Activated naive CD8-positive, alpha-beta T cell (primary cell): Measurements from ENCODE around the gene KLHL2.
"Not testable (repeated sequence)": the region's sequence is repeated elsewhere in the genome, so short reads cannot be mapped to it uniquely, and the experiment has no call there.

ENCODE experiments used
- H3K27ac Mint-ChIP-seq: one replicate; pipeline ENCODE4 v1.8.0; 2021; ENCODE audit warnings: mixed read lengths
- H3K27me3 Mint-ChIP-seq: one replicate; pipeline ENCODE4 v1.8.0; 2021; ENCODE audit warnings: mixed read lengths
- H3K36me3 Mint-ChIP-seq: one replicate; pipeline ENCODE4 v1.8.0; 2021; ENCODE audit warnings: mixed read lengths
- H3K4me1 Mint-ChIP-seq: one replicate; pipeline ENCODE4 v1.8.0; 2021; ENCODE audit warnings: low read depth, mixed read lengths
- H3K4me3 Mint-ChIP-seq: one replicate; pipeline ENCODE4 v1.8.0; 2021; ENCODE audit warnings: mild to moderate bottlenecking, mixed read lengths
- H3K9me3 Mint-ChIP-seq: one replicate; pipeline ENCODE4 v1.8.0; 2021; ENCODE audit warnings: low read depth, mixed read lengths

Gene KLHL2

GRCh38 chr4:165284697-165285096, 77.3 kb downstream of the KLHL2 start:
- peaks cover 15% of the 10 kb centered on the region for H3K36me3 Mint-ChIP-seq
- peaks cover 29% of the 10 kb centered on the region for H3K4me1 Mint-ChIP-seq

GRCh38 chr4:165286619-165287340, 79.4 kb downstream of the KLHL2 start:
- H3K4me3 Mint-ChIP-seq: peak overlapping the region; percentile 6
- H3K36me3 Mint-ChIP-seq, H3K27me3 Mint-ChIP-seq: not testable (repeated sequence)

More at GRCh38 chr4:165284697-165285096, 77.3 kb downstream of the KLHL2 start:
- not testable (repeated sequence) for H3K27me3 Mint-ChIP-seq, H3K27ac Mint-ChIP-seq, H3K9me3 Mint-ChIP-seq, H3K4me3 Mint-ChIP-seq

GRCh38 chr4:165288226-165288625, 80.9 kb downstream of the KLHL2 start:
- Mint-ChIP-seq H3K4me3 (no peak overlapping the region), H3K27me3 (no peaks in the 10 kb centered on the region), H3K9me3 (peaks cover 5% of the 10 kb centered on the region), H3K36me3 (peaks cover 5% of the 10 kb centered on the region), H3K4me1 (peaks cover 35% of the 10 kb centered on the region), H3K27ac (no peak overlapping the region)

More at GRCh38 chr4:165286619-165287340, 79.4 kb downstream of the KLHL2 start:
- peak overlapping the region; percentile 58 for H3K27ac Mint-ChIP-seq
- H3K9me3 Mint-ChIP-seq: not testable (repeated sequence)
- H3K4me1 Mint-ChIP-seq: peaks cover 33% of the 10 kb centered on the region

GRCh38 chr4:165288639-165289422, 81.5 kb downstream of the KLHL2 start:
- Mint-ChIP-seq H3K9me3 (peaks cover 5% of the 10 kb centered on the region), H3K36me3 (peaks cover 5% of the 10 kb centered on the region), H3K4me1 (peaks cover 35% of the 10 kb centered on the region), H3K4me3 (no peak overlapping the region), H3K27ac (no peak overlapping the region), H3K27me3 (no peaks in the 10 kb centered on the region)

DNA sequence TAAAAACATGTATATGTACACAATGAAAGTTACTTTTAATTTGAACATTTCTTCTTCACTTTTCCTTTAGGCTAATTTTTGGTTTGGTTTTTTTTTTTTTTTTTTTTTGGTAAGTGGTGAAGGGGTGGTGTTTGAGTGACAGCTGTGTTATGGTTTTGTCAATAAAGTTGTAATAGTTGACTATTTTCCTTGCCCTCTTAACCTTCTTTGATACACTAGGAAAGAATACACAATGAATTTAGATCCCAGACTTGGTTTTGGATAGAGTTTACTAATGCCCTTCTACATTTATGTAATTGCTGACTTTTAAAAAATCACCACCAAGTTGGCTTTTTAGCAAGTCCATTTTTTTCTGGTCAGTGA, 82.0 kb downstream of the KLHL2 start:
- H3K36me3 Mint-ChIP-seq: peaks cover 3% of the 10 kb centered on the region

GRCh38 chr4:165293061-165293460, 85.7 kb downstream of the KLHL2 start:
- no peaks in the 10 kb centered on the region for H3K9me3 Mint-ChIP-seq
- no peak overlapping the region for H3K4me3 Mint-ChIP-seq
- H3K27me3 Mint-ChIP-seq: no peaks in the 10 kb centered on the region
- H3K4me1 Mint-ChIP-seq: peaks cover 32% of the 10 kb centered on the region
- H3K36me3 Mint-ChIP-seq: peaks cover 4% of the 10 kb centered on the region
- no peak overlapping the region for H3K27ac Mint-ChIP-seq

More for the DNA sequence above, 82.0 kb downstream of the KLHL2 start:
- no peak overlapping the region for H3K27ac Mint-ChIP-seq
- H3K4me3 Mint-ChIP-seq: no peak overlapping the region
- peaks cover 2% of the 10 kb centered on the region for H3K9me3 Mint-ChIP-seq
- H3K4me1 Mint-ChIP-seq: peaks cover 40% of the 10 kb centered on the region
- no peaks in the 10 kb centered on the region for H3K27me3 Mint-ChIP-seq

GRCh38 chr4:165293927-165294649, 86.7 kb downstream of the KLHL2 start:
- no peaks in the 10 kb centered on the region for H3K27me3 Mint-ChIP-seq
- H3K9me3 Mint-ChIP-seq: no peaks in the 10 kb centered on the region
- H3K27ac Mint-ChIP-seq: no peak overlapping the region
- peaks cover 25% of the 10 kb centered on the region for H3K4me1 Mint-ChIP-seq
- peaks cover 8% of the 10 kb centered on the region for H3K36me3 Mint-ChIP-seq
- H3K4me3 Mint-ChIP-seq: no peak overlapping the region

- peaks cover 11% of the 10 kb centered on the region for H3K36me3 Mint-ChIP-seq
- no peaks in the 10 kb centered on the region for H3K9me3 Mint-ChIP-seq
- H3K27me3 Mint-ChIP-seq: no peaks in the 10 kb centered on the region
- H3K4me1 Mint-ChIP-seq: peaks cover 23% of the 10 kb centered on the region
- peak overlapping the region; percentile 36 for H3K27ac Mint-ChIP-seq
- H3K4me3 Mint-ChIP-seq: peak overlapping the region; percentile 17
These were observed 87.5 kb downstream of the KLHL2 start for GRCh38 chr4:165294907-165295306.

GRCh38 chr4:165297626-165298025, 90.3 kb downstream of the KLHL2 start:
- Mint-ChIP-seq H3K4me3 (no peak overlapping the region), H3K9me3 (no peaks in the 10 kb centered on the region), H3K4me1 (peaks cover 38% of the 10 kb centered on the region), H3K36me3 (peaks cover 14% of the 10 kb centered on the region), H3K27me3 (no peaks in the 10 kb centered on the region), H3K27ac (no peak overlapping the region)

DNA sequence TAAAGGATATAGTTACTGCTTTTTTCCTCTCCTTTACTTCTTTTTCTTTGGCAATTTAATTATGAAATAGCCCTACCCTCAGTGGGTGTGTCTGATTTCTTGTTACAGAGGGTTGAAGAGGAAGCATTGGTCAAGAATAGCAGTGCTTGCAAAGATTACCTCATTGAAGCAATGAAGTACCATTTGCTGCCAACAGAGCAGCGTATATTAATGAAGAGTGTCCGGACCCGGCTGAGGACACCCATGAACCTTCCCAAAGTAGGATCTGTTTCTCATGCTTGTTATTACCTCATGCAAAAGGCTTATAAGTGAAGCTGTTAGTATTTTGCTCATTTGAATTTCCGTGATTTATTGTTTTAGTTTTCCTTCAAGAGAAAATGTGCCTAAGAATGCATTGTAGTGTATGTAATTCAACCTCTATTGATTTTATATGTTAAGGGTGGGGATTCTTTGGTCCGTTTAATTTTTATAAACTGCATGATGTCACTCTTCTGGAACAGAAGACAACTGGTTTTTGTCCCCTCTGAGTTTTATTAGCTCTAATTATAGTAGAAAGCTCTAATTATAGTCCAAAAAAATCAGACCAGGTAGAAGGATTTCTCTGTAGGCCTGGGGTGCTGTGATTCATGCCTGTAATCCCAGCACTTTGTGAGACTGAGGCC, 92.2 kb downstream of the KLHL2 start:
- peaks cover 36% of the 10 kb centered on the region for H3K4me1 Mint-ChIP-seq
- no peak overlapping the region for H3K27ac Mint-ChIP-seq
- no peak overlapping the region for H3K4me3 Mint-ChIP-seq

DNA sequence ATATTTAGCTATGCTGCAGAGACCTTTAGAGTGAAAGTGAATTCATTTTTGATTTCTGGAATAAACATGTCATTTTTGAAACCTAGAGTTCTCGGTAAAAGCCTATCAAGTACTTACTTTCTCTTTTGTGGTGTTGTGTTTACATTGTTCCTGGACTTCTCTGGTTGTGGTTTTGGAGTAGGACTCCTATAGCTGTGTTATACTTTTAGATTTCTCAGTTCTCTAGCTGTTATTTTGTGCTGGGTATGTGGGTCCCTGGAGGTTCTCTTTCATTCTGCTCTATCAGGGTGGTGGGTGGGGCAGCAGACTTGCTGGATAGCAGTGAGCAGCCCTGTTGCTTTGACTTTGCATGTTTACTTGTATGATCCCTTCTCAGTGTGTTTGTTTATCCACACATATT, 94.5 kb downstream of the KLHL2 start:
- Mint-ChIP-seq H3K36me3 (peaks cover 25% of the 10 kb centered on the region), H3K4me1 (peaks cover 26% of the 10 kb centered on the region), H3K4me3 (peak overlapping the region; percentile 60), H3K27ac (peak overlapping the region; percentile 77), H3K27me3 (no peaks in the 10 kb centered on the region), H3K9me3 (no peaks in the 10 kb centered on the region)

More for the DNA sequence above, 92.2 kb downstream of the KLHL2 start:
- Mint-ChIP-seq H3K27me3 (no peaks in the 10 kb centered on the region), H3K9me3 (no peaks in the 10 kb centered on the region), H3K36me3 (peaks cover 16% of the 10 kb centered on the region)

- no peaks in the 10 kb centered on the region for H3K27me3 Mint-ChIP-seq
- no peak overlapping the region for H3K4me3 Mint-ChIP-seq
- H3K27ac Mint-ChIP-seq: no peak overlapping the region
- peaks cover 26% of the 10 kb centered on the region for H3K4me1 Mint-ChIP-seq
- H3K36me3 Mint-ChIP-seq: peaks cover 25% of the 10 kb centered on the region
- H3K9me3 Mint-ChIP-seq: no peaks in the 10 kb centered on the region
These were observed 95.3 kb downstream of the KLHL2 start for GRCh38 chr4:165302658-165303057.

DNA sequence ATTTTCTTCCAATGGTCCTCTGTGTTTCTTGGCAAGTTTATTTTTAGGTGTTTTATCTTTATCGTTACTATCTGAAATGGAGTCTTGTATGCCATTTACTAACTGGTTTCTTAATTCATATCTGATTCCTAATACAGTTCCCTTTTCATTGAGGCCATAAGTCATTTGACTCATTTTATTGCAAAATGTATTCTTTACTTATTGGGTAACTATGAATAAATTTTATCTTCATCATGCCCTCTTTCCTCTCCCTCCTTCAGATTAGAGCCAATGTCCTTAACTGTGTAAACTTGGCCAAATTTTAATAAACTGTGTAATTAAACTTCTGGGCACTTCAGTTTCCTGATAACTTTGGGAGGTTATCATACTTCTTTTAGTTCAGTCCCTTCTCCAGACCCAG, 100.8 kb downstream of the KLHL2 start:
- H3K27me3 Mint-ChIP-seq: no peaks in the 10 kb centered on the region
- H3K9me3 Mint-ChIP-seq: no peaks in the 10 kb centered on the region
- peaks cover 6% of the 10 kb centered on the region for H3K4me1 Mint-ChIP-seq
- no peak overlapping the region for H3K27ac Mint-ChIP-seq
- H3K4me3 Mint-ChIP-seq: no peak overlapping the region
- H3K36me3 Mint-ChIP-seq: peaks cover 28% of the 10 kb centered on the region

- Mint-ChIP-seq H3K4me3 (no peak overlapping the region), H3K36me3 (peaks cover 28% of the 10 kb centered on the region), H3K27ac (no peak overlapping the region), H3K4me1 (peaks cover 6% of the 10 kb centered on the region), H3K27me3 (no peaks in the 10 kb centered on the region), H3K9me3 (no peaks in the 10 kb centered on the region)
These were observed 101.2 kb downstream of the KLHL2 start for GRCh38 chr4:165308606-165309005.
